ENCODE data around the gene TTYH3. TPM values are rescaled to one million over a fixed set of nuclear protein-coding genes. Genes with fewer than 3 reads are reported as not detected.

The TTYH3 gene
- polyA plus RNA-seq, 4 donors: 6.9 to 149 (median 20.6) TPM

Other genes starting within 250 kb of the TTYH3 start
- 10 to 100 TPM in 2 of 4 donors, 1 to 10 TPM in 2; 1.8 to 10.9 (median 6.8) TPM for gene CHST12, start 228.4 kb upstream of the TTYH3 start, polyA plus RNA-seq
- gene GRIFIN, start 155.6 kb upstream of the TTYH3 start, polyA plus RNA-seq: not detected
- 10 to 100 TPM; 10.5 to 39.3 (median 17.5) TPM for gene LFNG, start 112.2 kb upstream of the TTYH3 start, polyA plus RNA-seq
- 10 to 100 TPM; 25.1 to 40.3 (median 28.2) TPM for gene BRAT1, start 76.5 kb upstream of the TTYH3 start, polyA plus RNA-seq
- 10 to 100 TPM; 10.4 to 20.8 (median 15.5) TPM for gene IQCE, start 73.0 kb upstream of the TTYH3 start, polyA plus RNA-seq
- gene AMZ1, start 56.2 kb downstream of the TTYH3 start, polyA plus RNA-seq: under 1 TPM in 2 of 4 donors, not detected in 2; 0.07 to 0.24 TPM
- 10 to 100 TPM in 2 of 4 donors, 1 to 10 TPM in 2; 3.4 to 27.2 (median 14.5) TPM for gene GNA12, start 212.3 kb downstream of the TTYH3 start, polyA plus RNA-seq

All from small intestine (tissue), 4 donors.